HG03060 (cell line): Measurements from ENCODE around the gene SLC43A3.

Source experiments
- ATAC-seq: cut with Tn5 transposase; IDR thresholded peaks from one replicate; pipeline ENCODE4 v1.9.1; 2021; ENCODE audit warnings: low read depth, moderate number of reproducible peaks; ENCODE audit not compliant: unreplicated experiment

The SLC43A3 gene

GRCh38 chr11:57390535-57390934, 36.4 kb downstream of the SLC43A3 start, which contains the start of gene PRG2:
Gene PRG2 (minus strand): TSS chr11:57390650. CDS start chr11:57389944, 706 bp downstream.
- ATAC-seq = no peak

- no peak for ATAC-seq
These were observed 39.5 kb downstream of the SLC43A3 start for GRCh38 chr11:57387289-57388030.

- ATAC-seq = no peak
These were observed 40.6 kb downstream of the SLC43A3 start for GRCh38 chr11:57386178-57386940.

GRCh38 chr11:57380975-57381374, 45.9 kb downstream of the SLC43A3 start, which contains the start of gene PRG3:
Gene PRG3 (minus strand): TSS chr11:57381150. CDS start chr11:57380708, 442 bp downstream.
- no peak for ATAC-seq

- ATAC-seq = no peak
These were observed 47.2 kb downstream of the SLC43A3 start for GRCh38 chr11:57379732-57380131.

- ATAC-seq = no peak
These were observed 48.7 kb downstream of the SLC43A3 start for GRCh38 chr11:57378186-57378585.

GRCh38 chr11:57377107-57377506, 49.8 kb downstream of the SLC43A3 start:
- no peak for ATAC-seq

GRCh38 chr11:57376095-57377090, 50.5 kb downstream of the SLC43A3 start:
- no peak for ATAC-seq

GRCh38 chr11:57375490-57375889, 51.4 kb downstream of the SLC43A3 start:
- no peak for ATAC-seq

GRCh38 chr11:57374966-57375365, 52.0 kb downstream of the SLC43A3 start:
- no peak for ATAC-seq

- ATAC-seq = no peak
These were observed 53.8 kb downstream of the SLC43A3 start for GRCh38 chr11:57373146-57373545.

- no peak for ATAC-seq
These were observed 56.0 kb downstream of the SLC43A3 start for GRCh38 chr11:57370941-57371340.

GRCh38 chr11:57370251-57370650, 56.7 kb downstream of the SLC43A3 start:
- no peak for ATAC-seq

- ATAC-seq = no peak
These were observed 58.1 kb downstream of the SLC43A3 start for GRCh38 chr11:57368845-57369232.

GRCh38 chr11:57368106-57368844, 58.6 kb downstream of the SLC43A3 start:
- no peak for ATAC-seq

- ATAC-seq = no peak
These were observed 61.9 kb downstream of the SLC43A3 start for GRCh38 chr11:57364851-57365660.

GRCh38 chr11:57363131-57364080, 63.5 kb downstream of the SLC43A3 start:
- no peak for ATAC-seq

GRCh38 chr11:57361926-57362325, 65.0 kb downstream of the SLC43A3 start:
- no peak for ATAC-seq
